Esophagus muscularis mucosa (tissue), 3 donors: ENCODE results near the gene PC.

Source experiments
- POLR2A ChIP-seq: fragments of 450-650 bp; IDR thresholded peaks from one replicate; pipeline ENCODE4 v1.6.1; 2017; ENCODE audit warnings: antibody characterized with exemption, moderate library complexity, mild to moderate bottlenecking, low read depth
- POLR2AphosphoS5 ChIP-seq, 2 donors: sonication (generic); formaldehyde crosslinking; IDR thresholded peaks; one replicate each; pipeline ENCODE4 v1.6.1; 2017; ENCODE audit warnings: antibody characterized with exemption in 2 of 2
- TF ChIP-seq, protein P1 (sequence below), 3 experiments: fragments of 200-600 bp in 2 of 3; fragments of 450-650 bp in 1 of 3; sonication (generic) in 2 of 3; IDR thresholded peaks; one replicate each; pipeline ENCODE4 v1.5.1; 2017 to 2019; ENCODE audit warnings: antibody characterized with exemption in 3 of 3, mild to moderate bottlenecking in 2 of 3, moderate library complexity in 1 of 3

DNA sequence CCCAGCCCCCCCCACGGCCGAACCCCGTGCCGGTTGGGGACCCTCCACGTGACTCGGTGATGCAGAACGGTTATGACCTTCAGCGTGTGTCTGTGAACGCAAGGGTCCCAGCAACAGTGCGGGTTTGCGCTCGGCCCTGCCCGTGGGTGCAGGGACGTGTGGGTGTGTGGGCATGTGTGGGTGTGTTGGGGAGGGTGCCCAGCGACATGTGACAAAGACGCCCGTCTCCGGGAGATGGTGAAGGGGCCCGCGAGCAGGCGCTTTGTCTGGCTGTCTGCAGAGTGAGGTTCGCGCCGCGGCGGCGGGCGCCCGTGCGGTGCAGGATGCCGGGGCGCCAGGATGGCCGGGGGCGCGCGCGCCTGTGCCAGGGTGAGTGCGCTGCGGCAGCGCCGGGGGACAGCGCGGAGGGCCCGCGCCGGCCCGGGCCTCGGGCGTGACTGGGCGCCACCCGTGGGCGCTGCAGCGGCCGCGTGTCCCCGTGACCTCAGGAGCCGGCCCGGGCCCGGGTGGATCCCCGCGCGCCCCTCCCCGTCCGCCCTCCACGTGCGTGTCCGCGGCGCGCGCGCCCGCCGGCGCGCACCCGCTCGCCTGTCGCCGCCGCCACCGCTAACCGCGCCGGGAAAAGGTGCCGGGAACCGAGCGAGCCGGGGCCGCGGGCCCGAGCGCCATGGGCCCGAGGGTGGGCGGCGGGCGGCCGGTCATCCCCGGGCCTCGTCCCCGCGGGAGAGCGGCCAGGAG is 101.5 kb downstream of the PC start, which contains the start of gene LRFN4:
- TF ChIP-seq, protein P1, sequence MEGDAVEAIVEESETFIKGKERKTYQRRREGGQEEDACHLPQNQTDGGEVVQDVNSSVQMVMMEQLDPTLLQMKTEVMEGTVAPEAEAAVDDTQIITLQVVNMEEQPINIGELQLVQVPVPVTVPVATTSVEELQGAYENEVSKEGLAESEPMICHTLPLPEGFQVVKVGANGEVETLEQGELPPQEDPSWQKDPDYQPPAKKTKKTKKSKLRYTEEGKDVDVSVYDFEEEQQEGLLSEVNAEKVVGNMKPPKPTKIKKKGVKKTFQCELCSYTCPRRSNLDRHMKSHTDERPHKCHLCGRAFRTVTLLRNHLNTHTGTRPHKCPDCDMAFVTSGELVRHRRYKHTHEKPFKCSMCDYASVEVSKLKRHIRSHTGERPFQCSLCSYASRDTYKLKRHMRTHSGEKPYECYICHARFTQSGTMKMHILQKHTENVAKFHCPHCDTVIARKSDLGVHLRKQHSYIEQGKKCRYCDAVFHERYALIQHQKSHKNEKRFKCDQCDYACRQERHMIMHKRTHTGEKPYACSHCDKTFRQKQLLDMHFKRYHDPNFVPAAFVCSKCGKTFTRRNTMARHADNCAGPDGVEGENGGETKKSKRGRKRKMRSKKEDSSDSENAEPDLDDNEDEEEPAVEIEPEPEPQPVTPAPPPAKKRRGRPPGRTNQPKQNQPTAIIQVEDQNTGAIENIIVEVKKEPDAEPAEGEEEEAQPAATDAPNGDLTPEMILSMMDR (IDR thresholded peaks at IDR 0.05): no peak
- TF ChIP-seq POLR2A (no peak), POLR2AphosphoS5 (IDR thresholded peaks at IDR 0.05) (no peak)
